Kidney (tissue), 14 donors: ENCODE results near the gene CUEDC1. TPM values are rescaled to one million over a fixed set of nuclear protein-coding genes. Genes with fewer than 3 reads are reported as not detected.

ENCODE experiments used
- DNase-seq, 5 donors: peaks; one replicate each; pipeline ENCODE4 v3.0.0-alpha.2; 2013 to 2020
- FAIRE-seq: peaks from 2 replicates; lab custom pipeline; 2012; peaks lifted over from hg19 to GRCh38; lab: Jason Lieb, UNC
- H3K27ac ChIP-seq, 2 donors: one replicate each; pipeline ENCODE4 v1.7.0; 2013; ENCODE audit warnings: low read depth in 2 of 2, low read length in 2 of 2, inconsistent platforms in 1 of 2
- H3K27me3 ChIP-seq: one replicate; pipeline ENCODE4 v1.7.1; 2013; ENCODE audit warnings: low read length, inconsistent platforms; ENCODE audit not compliant: control insufficient read depth, insufficient read depth
- H3K36me3 ChIP-seq, 3 donors: one replicate each; pipeline versions ENCODE4 v1.7.0 to v1.7.1; 2013; ENCODE audit warnings: low read length in 3 of 3, control low read depth in 1 of 3, inconsistent platforms in 1 of 3; ENCODE audit not compliant: insufficient read depth in 3 of 3, control insufficient read depth in 2 of 3
- H3K4me1 ChIP-seq, 3 donors: one replicate each; pipeline versions ENCODE4 v1.7.0 to v1.7.1; 2013; ENCODE audit warnings: low read length in 3 of 3, inconsistent platforms in 1 of 3, low read depth in 1 of 3; ENCODE audit not compliant: control insufficient read depth in 2 of 3, insufficient read depth in 2 of 3
- H3K4me3 ChIP-seq, 3 donors: one replicate each; pipeline versions ENCODE4 v1.7.0 to v1.8.1; 2013; ENCODE audit warnings: low read length in 3 of 3, control low read depth in 1 of 3, inconsistent platforms in 1 of 3
- H3K9ac ChIP-seq, 3 donors: one replicate each; pipeline versions ENCODE4 v1.7.0 to v1.7.1; 2013; ENCODE audit warnings: low read length in 3 of 3, control low read depth in 1 of 3, inconsistent platforms in 1 of 3
- H3K9me3 ChIP-seq, 3 donors: one replicate each; pipeline versions ENCODE4 v1.7.0 to v1.7.1; 2013; ENCODE audit warnings: low read length in 3 of 3, control low read depth in 1 of 3, inconsistent platforms in 1 of 3; ENCODE audit not compliant: control insufficient read depth in 2 of 3, insufficient read depth in 1 of 3
- intact Hi-C: fragments of 100-400 bp; cut with DNase I; formaldehyde crosslinking; loops from one replicate; pipeline ENCODE4 v1.11.1; 2022
- polyA plus RNA-seq: library from polyadenylated mRNA; stranded (reverse); fragments of 350-450 nt; fragmentation: Illumina TruSeq; extraction: RNeasy Lipid Tissue Mini Kit (QIAGEN cat#74804); gene quantifications from one replicate; pipeline ENCODE4 v1.2.3, GENCODE V29; 2014; ENCODE audit warnings: low read depth, low replicate concordance; ENCODE audit not compliant: insufficient read depth
- total RNA-seq: library from RNA; stranded (reverse); fragmentation: NEBNext Ultra II Directional; extraction: Animal tissue kit (Norgen Biotek cat#: 25700); gene quantifications from one replicate; pipeline ENCODE4 v1.2.1, GENCODE V29; 2021
- TF ChIP-seq, protein P1 (sequence below): IDR thresholded peaks from 3 replicates; pipeline ENCODE4 v1.5.1; 2012; ENCODE audit warnings: mild to moderate bottlenecking, moderate library complexity, borderline replicate concordance; ENCODE audit not compliant: insufficient read depth; ENCODE audit errors: extremely low read depth
- donor health status: control.
- donor health status: control.
- donor health status: control.
- donor health status: control.
- donor health status: control.
- donor health status: DM: yes; HTN: yes; CAD: no.
- donor health status: Normal renal cell carcinoma (clear cell type).

CUEDC1 gene
- total and polyA plus RNA-seq, 2 donors from 2014 or later = 33.0 to 52.3 TPM

DNA sequence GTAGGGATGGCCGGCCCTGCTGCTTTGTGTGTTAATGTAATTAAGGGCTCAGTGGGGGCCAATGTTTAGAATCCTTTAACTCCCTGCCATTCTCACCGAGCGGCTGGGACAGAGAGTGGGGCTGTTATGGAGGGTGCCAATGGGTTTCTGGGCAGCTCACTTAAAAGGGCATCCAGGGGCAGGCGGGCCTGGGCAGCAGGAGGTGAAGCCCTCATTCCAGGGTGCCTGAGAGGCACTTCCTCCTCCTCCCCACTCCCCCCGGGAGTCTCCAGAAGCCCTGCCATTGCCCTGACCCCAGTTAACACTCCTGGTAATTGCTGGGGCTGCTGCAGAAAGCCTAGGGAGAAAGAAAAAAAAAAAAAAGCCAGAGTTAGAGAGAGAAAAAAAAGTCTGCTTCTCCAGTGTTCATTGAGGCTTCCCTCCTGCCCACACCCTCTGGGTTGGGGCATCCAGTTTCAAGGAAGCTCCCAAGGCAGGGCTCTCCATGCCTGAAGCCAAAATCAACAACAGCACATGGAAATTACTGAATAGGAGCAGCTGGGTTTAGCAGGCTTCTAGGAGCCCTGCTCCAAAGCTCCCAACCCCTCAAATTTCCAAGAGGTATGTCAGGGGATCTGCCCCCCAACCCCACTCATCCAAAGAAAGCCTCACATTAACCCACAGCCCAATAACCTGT is 28.0 kb downstream of the CUEDC1 start:
- H3K4me1 ChIP-seq = peaks cover 5 to 58% (median 56%) of the 10 kb centered on the region in 3 donors
- no peak overlapping the region for H3K27ac ChIP-seq
- TF ChIP-seq, protein P1, sequence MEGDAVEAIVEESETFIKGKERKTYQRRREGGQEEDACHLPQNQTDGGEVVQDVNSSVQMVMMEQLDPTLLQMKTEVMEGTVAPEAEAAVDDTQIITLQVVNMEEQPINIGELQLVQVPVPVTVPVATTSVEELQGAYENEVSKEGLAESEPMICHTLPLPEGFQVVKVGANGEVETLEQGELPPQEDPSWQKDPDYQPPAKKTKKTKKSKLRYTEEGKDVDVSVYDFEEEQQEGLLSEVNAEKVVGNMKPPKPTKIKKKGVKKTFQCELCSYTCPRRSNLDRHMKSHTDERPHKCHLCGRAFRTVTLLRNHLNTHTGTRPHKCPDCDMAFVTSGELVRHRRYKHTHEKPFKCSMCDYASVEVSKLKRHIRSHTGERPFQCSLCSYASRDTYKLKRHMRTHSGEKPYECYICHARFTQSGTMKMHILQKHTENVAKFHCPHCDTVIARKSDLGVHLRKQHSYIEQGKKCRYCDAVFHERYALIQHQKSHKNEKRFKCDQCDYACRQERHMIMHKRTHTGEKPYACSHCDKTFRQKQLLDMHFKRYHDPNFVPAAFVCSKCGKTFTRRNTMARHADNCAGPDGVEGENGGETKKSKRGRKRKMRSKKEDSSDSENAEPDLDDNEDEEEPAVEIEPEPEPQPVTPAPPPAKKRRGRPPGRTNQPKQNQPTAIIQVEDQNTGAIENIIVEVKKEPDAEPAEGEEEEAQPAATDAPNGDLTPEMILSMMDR = no peak
- H3K4me3 ChIP-seq = no peak overlapping the region
- H3K9me3 ChIP-seq = no peaks in the 10 kb centered on the region
- peak in 4 of 5 donors; percentile 77 to 94 (median 82) for DNase-seq
- H3K9ac ChIP-seq = no peak overlapping the region
- intact Hi-C loops = no loop called here
- no peaks in the 10 kb centered on the region for H3K36me3 ChIP-seq
- no peaks in the 10 kb centered on the region for H3K27me3 ChIP-seq
- FAIRE-seq = no peak

DNA sequence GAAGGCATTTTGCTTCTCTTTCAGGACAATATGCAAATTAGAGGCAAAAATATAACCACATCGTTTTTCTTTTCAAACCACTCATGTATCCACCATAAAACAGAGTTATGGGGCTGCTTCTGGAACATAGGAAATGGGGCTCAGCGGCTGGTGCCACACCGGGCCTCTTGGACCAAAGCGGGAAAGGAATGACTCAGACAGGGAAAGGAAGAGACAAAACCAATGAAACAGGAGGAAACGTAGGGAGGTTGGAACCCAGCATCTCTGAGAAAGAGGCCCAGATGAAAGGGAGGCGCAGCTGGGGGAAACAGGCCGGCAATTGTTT is 28.5 kb downstream of the CUEDC1 start:
- intact Hi-C loops = no loop called here
- Histone ChIP-seq H3K9ac (no peak overlapping the region), H3K27me3 (no peaks in the 10 kb centered on the region), H3K27ac (no peak overlapping the region), H3K4me1 (peaks cover 5 to 63% (median 55%) of the 10 kb centered on the region in 3 donors), H3K36me3 (no peaks in the 10 kb centered on the region), H3K9me3 (no peaks in the 10 kb centered on the region), H3K4me3 (no peak overlapping the region)
- TF ChIP-seq, protein P1 = no peak
- FAIRE-seq (no peak), DNase-seq (no peak)

DNA sequence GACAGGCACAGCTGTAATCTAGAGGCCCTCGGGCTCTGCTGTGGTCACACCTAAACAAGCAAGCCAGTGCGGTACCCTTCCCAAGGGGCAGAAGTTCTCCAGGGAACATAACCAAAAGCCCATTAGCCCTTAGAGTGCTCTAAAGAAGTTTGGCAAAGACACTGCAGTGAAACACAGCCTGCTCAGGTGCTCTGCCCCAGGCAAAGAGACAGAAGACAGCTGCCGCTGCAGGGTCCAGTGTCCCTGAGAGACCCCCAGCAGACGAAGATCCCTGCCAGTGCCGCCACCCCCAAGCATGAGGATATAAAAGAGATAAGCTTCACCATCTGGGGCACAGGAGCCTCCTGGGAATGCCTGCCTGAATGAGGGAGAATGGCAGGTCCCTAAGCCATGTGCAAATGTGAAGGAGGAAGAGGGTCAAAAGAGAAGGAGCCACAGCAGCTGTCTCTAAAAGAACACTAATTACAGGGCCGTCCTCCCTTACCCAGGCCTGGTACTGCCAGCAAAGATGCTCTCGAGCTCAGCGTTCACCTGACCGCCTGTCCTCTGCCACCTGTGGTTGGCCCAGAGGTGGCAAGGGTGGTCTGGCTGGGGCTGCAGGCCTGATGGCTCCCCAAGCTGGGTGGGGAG is 29.7 kb downstream of the CUEDC1 start:
- no peak overlapping the region for H3K9ac ChIP-seq
- no peaks in the 10 kb centered on the region for H3K9me3 ChIP-seq
- no peak overlapping the region for H3K4me3 ChIP-seq
- H3K27me3 ChIP-seq = no peaks in the 10 kb centered on the region
- peak overlapping the region; percentile 29 to 53 for H3K27ac ChIP-seq
- TF ChIP-seq, protein P1 = no peak
- DNase-seq (no peak), FAIRE-seq (no peak)
- intact Hi-C loops = no loop called here
- peaks cover 5 to 68% (median 51%) of the 10 kb centered on the region in 3 donors for H3K4me1 ChIP-seq
- no peaks in the 10 kb centered on the region for H3K36me3 ChIP-seq
